Common myeloid progenitor, CD34-positive (primary cell): ENCODE data around the gene CCDC9B.

ENCODE experiments used
- CTCF ChIA-PET: fragments of 350-600 bp; sonication (Branson Sonifier 250); formaldehyde crosslinking; loops from one replicate; lab custom pipeline; 2021; ENCODE audit warnings: antibody characterized with exemption; lab: Charles Lee
- POLR2A ChIA-PET: fragments of 350-600 bp; sonication (Branson Sonifier 250); formaldehyde crosslinking; loops from one replicate; lab custom pipeline; 2021; ENCODE audit warnings: antibody characterized with exemption; lab: Charles Lee
- DNase-seq, 3 donors: peaks; one replicate each; pipeline versions ENCODE4 v3.0.0 to v3.0.0-alpha.2; 2013
- H3K27ac ChIP-seq, 2 experiments: 1 replicate in 1 of 2; 2 replicates in 1 of 2; pipeline ENCODE4 v1.7.0; 2013; ENCODE audit warnings: inconsistent platforms in 2 of 2, low read length in 2 of 2, mild to moderate bottlenecking in 2 of 2, low read depth in 1 of 2, moderate library complexity in 1 of 2; ENCODE audit not compliant: severe bottlenecking in 2 of 2, insufficient read depth in 1 of 2, poor library complexity in 1 of 2
- H3K27me3 ChIP-seq, 5 experiments: replicated peaks in 2 of 5; 1 replicate in 3 of 5; 2 replicates in 2 of 5; pipeline versions ENCODE4 v1.6.1 to v1.7.0; 2013; ENCODE audit warnings: low read length in 4 of 5, mild to moderate bottlenecking in 2 of 5, moderate library complexity in 2 of 5, inconsistent platforms in 1 of 5; ENCODE audit not compliant: insufficient read depth in 5 of 5, control insufficient read depth in 4 of 5
- H3K36me3 ChIP-seq, 4 experiments: 1 replicate in 2 of 4; 2 replicates in 2 of 4; pipeline versions ENCODE4 v1.6.1 to v1.7.0; 2013; ENCODE audit warnings: low read length in 3 of 4, control low read depth in 1 of 4, mild to moderate bottlenecking in 1 of 4; ENCODE audit not compliant: control insufficient read depth in 4 of 4, insufficient read depth in 4 of 4
- H3K4me1 ChIP-seq, 4 experiments: 1 replicate in 3 of 4; 2 replicates in 1 of 4; pipeline versions ENCODE4 v1.6.1 to v1.7.1; 2013; ENCODE audit warnings: low read length in 3 of 4, mild to moderate bottlenecking in 3 of 4, control low read depth in 1 of 4, inconsistent platforms in 1 of 4, moderate library complexity in 1 of 4; ENCODE audit not compliant: control insufficient read depth in 4 of 4, insufficient read depth in 4 of 4; ENCODE audit errors: control extremely low read depth in 1 of 4
- H3K4me3 ChIP-seq, 7 experiments: 1 replicate in 4 of 7; 2 replicates in 3 of 7; pipeline versions ENCODE4 v1.5.1 to v1.7.0; 2013; ENCODE audit warnings: mild to moderate bottlenecking in 7 of 7, low read length in 6 of 7, moderate library complexity in 6 of 7, inconsistent platforms in 2 of 7, low read depth in 2 of 7, control low read depth in 1 of 7; ENCODE audit not compliant: insufficient read depth in 4 of 7, control insufficient read depth in 1 of 7; ENCODE audit errors: extremely low read depth in 1 of 7
- H3K9me3 ChIP-seq, 5 experiments: 1 replicate in 4 of 5; 2 replicates in 1 of 5; pipeline versions ENCODE4 v1.6.1 to v1.7.1; 2013; ENCODE audit warnings: low read length in 4 of 5, mild to moderate bottlenecking in 2 of 5, inconsistent platforms in 1 of 5, low read depth in 1 of 5, moderate library complexity in 1 of 5; ENCODE audit not compliant: control insufficient read depth in 4 of 5, insufficient read depth in 2 of 5; ENCODE audit errors: control extremely low read depth in 1 of 5
- WGBS: methylation state at CpG from one replicate; pipeline ENCODE4 v1.1.5; 2013; ENCODE audit not compliant: insufficient coverage; 5-methylcytosine and 5-hydroxymethylcytosine counted together

CCDC9B gene

GRCh38 chr15:40296561-40297230 lies 44.0 kb downstream of the CCDC9B start:
- Histone ChIP-seq H3K27ac (no peak overlapping the region), H3K9me3 (peaks cover 0 to 9% (median 0%) of the 10 kb centered on the region in 5 experiments), H3K36me3 (peaks cover 25 to 93% (median 75%) of the 10 kb centered on the region in 4 experiments), H3K27me3 (no peaks in the 10 kb centered on the region), H3K4me3 (no peak overlapping the region), H3K4me1 (peaks cover 2 to 27% (median 10%) of the 10 kb centered on the region in 4 experiments)
- 71% methylated on average over 4 of the region's 5 CpGs for WGBS
- POLR2A ChIA-PET, result no interaction called here
- DNase-seq, result no peak
- CTCF ChIA-PET, result interaction anchor here (0.8 to 25.2 kb wide), 6 partner anchors 14 to 47 kb away, joined by 3 to 407 read pairs (median 3); partner anchors contain the start of genes ANKRD63, INAFM2 and PLCB2

- H3K36me3 ChIP-seq, result peaks cover 25 to 92% (median 77%) of the 10 kb centered on the region in 4 experiments
- DNase-seq, result no peak
- POLR2A ChIA-PET, result no interaction called here
Observed at GRCh38 chr15:40295877-40296560, 44.7 kb downstream of the CCDC9B start.

GRCh38 chr15:40295297-40295696 lies 45.4 kb downstream of the CCDC9B start:
- H3K27me3 ChIP-seq, result no peaks in the 10 kb centered on the region
- no peak overlapping the region for H3K4me3 ChIP-seq
- H3K9me3 ChIP-seq, result no peaks in the 10 kb centered on the region
- no peak for DNase-seq
- H3K27ac ChIP-seq, result no peak overlapping the region
- peaks cover 0 to 19% (median 0%) of the 10 kb centered on the region in 4 experiments for H3K4me1 ChIP-seq
- H3K36me3 ChIP-seq, result peaks cover 28 to 91% (median 75%) of the 10 kb centered on the region in 4 experiments
- 100% methylated on average over 1 of the region's 1 CpG for WGBS
- ChIA-PET CTCF (interaction anchor here (0.8 to 25.2 kb wide), 5 partner anchors 10 to 22 kb away, joined by 3 to 407 read pairs (median 6); partner anchors contain the start of genes ANKRD63, INAFM2 and PLCB2), POLR2A (no interaction called here)

More at GRCh38 chr15:40295877-40296560, 44.7 kb downstream of the CCDC9B start:
- Histone ChIP-seq H3K4me3 (no peak overlapping the region), H3K27ac (no peak overlapping the region), H3K9me3 (peaks cover 0 to 5% (median 0%) of the 10 kb centered on the region in 5 experiments), H3K4me1 (peaks cover 0 to 20% (median 3%) of the 10 kb centered on the region in 4 experiments), H3K27me3 (no peaks in the 10 kb centered on the region)
- CTCF ChIA-PET, result interaction anchor here (0.8 to 25.2 kb wide), 6 partner anchors 10 to 41 kb away, joined by 3 to 407 read pairs (median 5); partner anchors contain the start of genes ANKRD63, INAFM2 and PLCB2
- 49% methylated on average over 8 of the region's 12 CpGs for WGBS

DNA sequence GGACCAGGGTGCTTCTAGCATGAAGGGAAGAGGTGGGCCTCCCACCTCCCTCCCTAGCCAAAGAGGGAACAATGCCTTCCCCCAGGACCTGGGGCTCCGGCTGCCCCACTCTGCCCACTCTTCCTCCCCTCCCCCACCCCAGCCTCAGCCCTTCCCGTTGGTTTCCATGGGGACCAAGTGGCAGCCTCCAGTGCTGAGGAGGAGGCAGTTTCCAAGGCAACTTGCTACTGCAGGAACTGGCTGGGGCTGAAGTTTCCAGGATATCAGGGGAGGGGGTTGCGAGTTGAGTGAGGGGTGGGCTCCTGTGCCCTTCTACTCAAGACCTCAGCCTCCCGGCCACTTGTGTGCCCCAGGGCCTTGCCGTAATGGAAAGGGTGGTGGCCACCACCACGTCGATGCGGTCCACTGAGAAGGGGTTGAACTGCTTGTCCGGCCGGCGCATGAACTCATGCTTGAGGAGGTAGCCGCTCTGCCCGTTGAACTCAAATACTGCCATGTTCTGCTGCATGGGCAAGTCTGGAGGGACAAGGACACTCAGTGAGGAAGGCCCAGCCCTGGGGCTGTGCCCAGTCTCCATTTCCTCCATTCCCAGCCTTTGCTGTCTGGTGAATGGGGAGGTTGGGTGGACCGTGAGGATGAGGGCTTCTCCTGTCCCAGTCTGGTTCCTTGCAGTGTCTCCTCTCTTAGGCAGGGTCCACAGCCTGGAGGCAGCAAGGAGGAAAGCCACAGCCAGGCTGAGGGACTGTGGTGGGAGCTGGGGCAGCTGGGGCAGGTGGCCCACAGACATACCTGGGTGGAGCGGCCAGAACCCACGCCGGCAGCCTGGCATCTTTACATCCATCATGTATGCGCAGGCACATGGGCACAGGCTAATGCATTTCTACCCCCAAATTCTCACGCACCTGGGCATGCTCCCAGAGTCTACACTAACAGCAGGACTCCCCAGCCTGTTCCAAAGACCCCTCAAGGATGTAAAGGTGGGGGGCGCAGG lies 46.5 kb downstream of the CCDC9B start:
- 97% methylated on average over 15 of the region's 20 CpGs for WGBS
- Histone ChIP-seq H3K36me3 (peaks cover 31 to 98% (median 80%) of the 10 kb centered on the region in 4 experiments), H3K4me1 (peaks cover 0 to 19% (median 0%) of the 10 kb centered on the region in 4 experiments), H3K4me3 (no peak overlapping the region), H3K9me3 (no peaks in the 10 kb centered on the region), H3K27ac (no peak overlapping the region), H3K27me3 (no peaks in the 10 kb centered on the region)
- POLR2A ChIA-PET, result no interaction called here
- CTCF ChIA-PET, result interaction anchor here (0.7 to 25.2 kb wide), 8 partner anchors 9 to 128 kb away, joined by 3 to 407 read pairs (median 6); partner anchors contain the start of genes ANKRD63, INAFM2 and PLCB2
- DNase-seq, result no peak

GRCh38 chr15:40293006-40293405 lies 47.7 kb downstream of the CCDC9B start:
- ChIA-PET CTCF (interaction anchor here (0.7 to 25.2 kb wide), 6 partner anchors 13 to 129 kb away, joined by 3 to 407 read pairs (median 7); partner anchors contain the start of genes INAFM2 and PLCB2), POLR2A (no interaction called here)
- no peak overlapping the region for H3K27ac ChIP-seq
- no peaks in the 10 kb centered on the region for H3K27me3 ChIP-seq
- no peak overlapping the region for H3K4me3 ChIP-seq
- H3K4me1 ChIP-seq, result peaks cover 0 to 19% (median 0%) of the 10 kb centered on the region in 4 experiments
- no peaks in the 10 kb centered on the region for H3K9me3 ChIP-seq
- DNase-seq, result no peak
- H3K36me3 ChIP-seq, result peaks cover 35 to 98% (median 80%) of the 10 kb centered on the region in 4 experiments

- no peak overlapping the region for H3K4me3 ChIP-seq
- no peaks in the 10 kb centered on the region for H3K9me3 ChIP-seq
- POLR2A ChIA-PET, result interaction anchor here (1.2 kb wide), 1 partner anchor 16 kb away, joined by 4 read pairs; no protein-coding TSS in a partner anchor
- DNase-seq, result no peak
- CTCF ChIA-PET, result interaction anchor here (2.6 to 25.2 kb wide), 3 partner anchors 20 to 130 kb away, joined by 8 to 407 read pairs (median 21); partner anchors contain the start of genes INAFM2 and PLCB2
- 100% methylated on average over 2 of the region's 3 CpGs for WGBS
- no peaks in the 10 kb centered on the region for H3K27me3 ChIP-seq
- peaks cover 34 to 98% (median 78%) of the 10 kb centered on the region in 4 experiments for H3K36me3 ChIP-seq
- H3K27ac ChIP-seq, result no peak overlapping the region
- H3K4me1 ChIP-seq, result peaks cover 0 to 19% (median 0%) of the 10 kb centered on the region in 4 experiments
Observed at GRCh38 chr15:40292246-40292645, 48.5 kb downstream of the CCDC9B start.
